NCI-H2227 (cell line): ENCODE measurements around the gene ILK.
A peak's percentile ranks its signal among the peaks of the same experiment; 100 is the strongest.

Experiments
- DNase-seq: peaks from one replicate; lab custom pipeline; 2025; ENCODE audit not compliant: unreplicated experiment; lab: John Stamatoyannopoulos, UW

The ILK gene

DNA sequence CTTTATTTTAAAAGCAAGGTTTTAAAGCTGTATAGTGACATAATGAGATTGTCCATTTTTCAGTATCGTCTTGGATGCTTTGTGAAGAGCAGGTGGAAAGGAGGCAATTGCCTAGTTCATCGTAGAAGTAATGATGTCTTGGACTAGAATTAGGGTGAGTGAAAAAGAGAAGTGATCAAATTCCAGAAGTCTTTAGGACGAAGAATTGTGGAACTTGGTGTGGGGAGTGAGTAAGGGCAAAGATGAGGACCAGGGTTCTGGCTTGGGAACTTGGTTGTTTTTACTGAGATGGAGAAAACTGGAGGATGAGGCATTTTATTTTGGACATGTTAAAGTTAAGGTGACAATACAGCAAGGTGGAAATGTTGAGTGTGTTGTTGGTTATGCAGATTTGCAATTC lies 1.2 kb downstream of the ILK start:
- DNase-seq, result no peak

GRCh38 chr11:6606471-6607189 lies 3.1 kb downstream of the ILK start:
- DNase-seq, result peak; percentile 87

- no peak for DNase-seq
Observed at GRCh38 chr11:6607190-6607795, 3.7 kb downstream of the ILK start.

GRCh38 chr11:6608011-6608410 lies 4.4 kb downstream of the ILK start:
- no peak for DNase-seq

DNA sequence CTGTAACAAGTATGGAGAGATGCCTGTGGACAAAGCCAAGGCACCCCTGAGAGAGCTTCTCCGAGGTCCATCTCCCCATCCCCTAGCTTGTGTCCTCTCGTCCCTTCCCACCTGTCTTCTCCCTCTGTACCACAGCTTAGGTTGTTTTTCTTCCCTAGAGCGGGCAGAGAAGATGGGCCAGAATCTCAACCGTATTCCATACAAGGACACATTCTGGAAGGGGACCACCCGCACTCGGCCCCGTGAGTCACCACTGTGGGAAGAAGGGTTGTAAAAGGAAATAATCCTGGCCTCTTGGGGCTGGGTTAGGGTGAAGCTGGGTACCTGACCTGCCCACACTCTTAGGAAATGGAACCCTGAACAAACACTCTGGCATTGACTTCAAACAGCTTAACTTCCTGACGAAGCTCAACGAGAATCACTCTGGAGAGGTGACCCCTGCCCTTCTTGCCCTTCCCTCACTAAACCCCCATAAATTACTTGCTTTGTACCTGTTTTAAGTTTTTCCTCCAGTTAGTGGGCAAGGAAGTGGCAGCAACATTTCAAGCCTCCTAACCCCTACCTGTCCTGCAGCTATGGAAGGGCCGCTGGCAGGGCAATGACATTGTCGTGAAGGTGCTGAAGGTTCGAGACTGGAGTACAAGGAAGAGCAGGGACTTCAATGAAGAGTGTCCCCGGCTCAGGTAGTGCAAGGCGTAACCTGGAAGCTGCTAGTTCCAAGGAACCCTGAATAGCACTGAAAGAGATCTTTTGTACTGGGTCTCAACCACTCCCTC lies 5.3 kb downstream of the ILK start:
- DNase-seq, result no peak

GRCh38 chr11:6609502-6610015 lies 6.0 kb downstream of the ILK start:
- no peak for DNase-seq

DNA sequence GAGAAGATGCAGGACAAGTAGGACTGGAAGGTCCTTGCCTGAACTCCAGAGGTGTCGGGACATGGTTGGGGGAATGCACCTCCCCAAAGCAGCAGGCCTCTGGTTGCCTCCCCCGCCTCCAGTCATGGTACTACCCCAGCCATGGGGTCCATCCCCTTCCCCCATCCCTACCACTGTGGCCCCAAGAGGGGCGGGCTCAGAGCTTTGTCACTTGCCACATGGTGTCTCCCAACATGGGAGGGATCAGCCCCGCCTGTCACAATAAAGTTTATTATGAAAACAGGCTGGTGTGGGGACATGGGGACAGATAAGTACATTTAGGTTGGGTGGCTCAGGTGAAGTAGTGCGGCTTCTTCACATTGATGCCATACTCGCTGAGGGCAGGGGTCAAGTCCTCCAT lies 7.0 kb downstream of the ILK start:
- no peak for DNase-seq

- DNase-seq, result peak; percentile 57
Observed at GRCh38 chr11:6611092-6611962, 7.8 kb downstream of the ILK start.

- no peak for DNase-seq
Observed at GRCh38 chr11:6611963-6612212, 8.3 kb downstream of the ILK start.

DNA sequence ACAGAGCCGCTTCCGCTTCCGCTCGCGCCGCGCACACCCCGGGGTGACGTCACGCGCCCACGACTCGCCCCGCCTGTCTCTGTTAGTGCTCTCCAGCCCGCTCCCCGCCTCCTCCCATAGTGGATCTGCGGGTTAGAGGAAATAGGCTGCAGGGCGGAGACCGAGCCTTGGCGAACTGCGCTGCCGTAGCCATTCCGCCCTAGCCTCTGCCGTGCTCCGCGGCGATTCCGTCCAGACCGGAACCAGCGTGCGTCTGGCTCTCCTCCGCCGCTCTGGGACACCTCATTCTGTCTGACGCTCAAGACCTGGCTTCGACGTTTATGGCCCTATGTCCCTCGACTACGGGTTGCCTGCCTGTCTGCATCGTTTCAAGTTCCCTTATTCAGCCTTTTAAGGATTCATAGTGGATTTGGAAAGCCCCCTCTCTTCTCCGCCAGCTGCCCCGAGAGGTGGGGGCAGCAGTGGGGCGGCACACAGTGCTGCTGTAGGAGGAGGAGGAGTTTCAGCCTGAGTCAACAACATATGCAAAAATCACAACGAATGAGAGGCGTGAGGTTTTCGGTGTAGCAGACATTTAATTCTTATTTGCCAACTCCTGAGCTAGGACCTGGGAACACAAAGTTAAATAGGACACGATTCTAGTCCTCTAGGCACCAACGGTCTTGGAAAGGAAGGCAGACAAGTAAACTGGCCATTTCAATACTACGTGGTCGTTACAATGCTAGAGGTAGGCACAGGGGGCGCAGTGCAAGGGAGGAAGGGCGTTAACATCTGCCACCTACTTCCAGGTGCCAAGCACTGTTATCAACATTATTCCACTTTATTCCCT lies 8.9 kb downstream of the ILK start, which contains the start of gene TAF10:
Gene TAF10 (minus strand): TSS at position 4 of the 829 bp plus-strand sequence. CDS start 27 bp downstream, outside the sequence.
- peak; percentile 98 for DNase-seq

- DNase-seq, result no peak
Observed at GRCh38 chr11:6613496-6613895, 9.9 kb downstream of the ILK start.

GRCh38 chr11:6614446-6614845 lies 10.9 kb downstream of the ILK start:
- no peak for DNase-seq

DNA sequence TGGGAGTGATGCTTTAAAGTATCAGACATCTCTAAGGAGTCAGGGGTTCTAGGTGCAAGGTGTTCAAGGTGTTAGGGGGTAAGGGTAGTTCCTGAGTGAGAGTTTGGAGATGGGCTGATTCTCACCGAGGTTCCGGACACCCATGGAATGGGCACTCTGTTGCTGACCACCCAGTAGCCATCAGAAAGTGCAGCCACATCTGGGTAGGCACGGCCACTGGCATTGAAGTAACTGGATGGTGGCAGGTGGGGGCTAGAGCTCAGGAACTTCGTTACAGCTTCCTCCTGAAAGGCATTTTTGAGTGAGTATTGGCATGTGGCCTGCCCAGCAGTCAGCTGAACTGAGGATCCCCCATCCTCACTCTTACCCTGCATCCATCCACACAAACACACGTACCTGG lies 11.5 kb downstream of the ILK start:
- no peak for DNase-seq

DNA sequence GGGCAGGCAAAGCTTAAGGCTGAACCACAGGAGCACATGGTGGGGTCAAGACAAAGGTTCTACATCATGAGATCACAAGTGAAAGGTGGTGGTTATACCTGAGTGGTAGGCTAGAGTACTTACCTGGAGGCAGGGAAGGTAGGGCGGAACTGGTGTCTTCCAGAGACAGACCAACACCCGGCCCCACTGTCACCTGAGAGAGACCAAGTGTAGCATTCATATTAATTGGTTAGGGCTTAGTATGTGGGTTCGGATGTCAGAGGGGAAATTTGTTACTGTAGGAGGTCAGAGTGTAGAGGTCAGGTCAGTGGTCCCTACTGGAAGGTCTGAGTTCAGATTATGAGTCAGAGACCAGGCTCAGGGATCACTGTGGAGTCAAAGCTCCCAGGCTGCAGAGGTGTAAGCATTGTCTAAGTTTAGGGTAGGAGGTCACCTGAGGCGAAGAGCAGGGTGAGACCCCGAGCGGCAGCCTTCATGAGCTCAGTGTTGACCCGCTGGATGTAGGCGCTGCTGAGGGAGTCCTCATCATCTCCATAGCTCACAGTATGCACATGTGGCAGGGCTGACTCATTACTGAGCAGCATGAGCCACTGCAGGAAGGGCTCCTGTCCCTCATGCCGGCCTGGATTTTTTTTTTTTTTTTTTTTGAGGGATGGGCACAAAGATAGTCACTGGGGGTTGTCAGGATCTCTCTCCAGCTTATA lies 12.5 kb downstream of the ILK start:
- no peak for DNase-seq

DNA sequence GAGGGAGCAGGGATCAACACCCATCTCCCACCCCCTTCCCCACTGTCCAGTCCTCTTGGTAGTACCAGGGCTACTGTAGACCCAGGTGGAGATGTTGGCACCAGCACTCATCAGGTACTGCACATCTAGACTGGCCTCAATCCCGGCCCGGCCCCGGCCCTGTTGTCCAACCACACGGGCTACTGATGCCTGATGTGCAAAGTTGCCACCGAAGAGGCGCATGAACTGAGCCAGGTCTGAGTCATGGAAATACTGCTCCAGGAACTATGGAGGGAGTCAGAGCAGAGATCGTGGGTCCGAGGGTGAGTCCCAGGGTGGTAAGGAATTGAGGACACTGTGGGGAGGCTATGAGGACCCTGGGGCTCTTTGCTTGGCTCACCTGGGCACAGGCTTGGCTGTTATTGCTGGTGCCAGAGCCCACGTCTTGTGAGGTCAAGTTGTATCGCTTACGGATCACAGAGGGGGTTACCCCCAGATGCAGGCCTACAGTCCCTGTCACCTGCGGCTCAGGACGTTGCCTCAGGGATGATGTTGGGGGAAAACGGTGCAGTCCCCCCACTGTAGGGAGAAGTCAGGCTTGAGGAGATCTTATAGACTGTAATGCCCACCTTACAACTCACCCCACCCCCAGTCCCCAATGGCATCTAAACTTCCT lies 13.1 kb downstream of the ILK start:
- DNase-seq, result no peak

DNA sequence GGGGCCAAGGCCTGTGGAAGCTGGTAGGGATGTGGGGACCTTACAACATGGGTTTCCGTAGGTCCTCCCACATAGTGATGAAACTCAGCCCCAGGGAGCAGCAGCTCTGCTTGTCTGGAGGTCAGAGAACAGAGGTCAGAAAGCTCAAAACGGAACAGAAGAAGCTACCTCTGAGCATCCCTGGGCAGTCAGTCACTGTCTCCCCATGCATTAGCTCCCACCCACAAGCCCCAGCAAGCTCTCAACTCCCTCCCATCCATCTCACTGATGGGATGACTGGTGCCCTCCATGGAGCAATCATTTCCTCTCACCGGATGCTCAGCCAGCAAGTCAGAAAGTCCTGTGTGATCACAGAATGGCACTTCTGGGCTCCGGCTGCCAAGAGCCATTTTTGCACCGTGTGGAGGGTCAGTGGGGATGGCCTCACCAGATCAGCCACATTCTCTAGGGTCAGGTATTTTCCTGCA lies 13.8 kb downstream of the ILK start:
- no peak for DNase-seq

DNA sequence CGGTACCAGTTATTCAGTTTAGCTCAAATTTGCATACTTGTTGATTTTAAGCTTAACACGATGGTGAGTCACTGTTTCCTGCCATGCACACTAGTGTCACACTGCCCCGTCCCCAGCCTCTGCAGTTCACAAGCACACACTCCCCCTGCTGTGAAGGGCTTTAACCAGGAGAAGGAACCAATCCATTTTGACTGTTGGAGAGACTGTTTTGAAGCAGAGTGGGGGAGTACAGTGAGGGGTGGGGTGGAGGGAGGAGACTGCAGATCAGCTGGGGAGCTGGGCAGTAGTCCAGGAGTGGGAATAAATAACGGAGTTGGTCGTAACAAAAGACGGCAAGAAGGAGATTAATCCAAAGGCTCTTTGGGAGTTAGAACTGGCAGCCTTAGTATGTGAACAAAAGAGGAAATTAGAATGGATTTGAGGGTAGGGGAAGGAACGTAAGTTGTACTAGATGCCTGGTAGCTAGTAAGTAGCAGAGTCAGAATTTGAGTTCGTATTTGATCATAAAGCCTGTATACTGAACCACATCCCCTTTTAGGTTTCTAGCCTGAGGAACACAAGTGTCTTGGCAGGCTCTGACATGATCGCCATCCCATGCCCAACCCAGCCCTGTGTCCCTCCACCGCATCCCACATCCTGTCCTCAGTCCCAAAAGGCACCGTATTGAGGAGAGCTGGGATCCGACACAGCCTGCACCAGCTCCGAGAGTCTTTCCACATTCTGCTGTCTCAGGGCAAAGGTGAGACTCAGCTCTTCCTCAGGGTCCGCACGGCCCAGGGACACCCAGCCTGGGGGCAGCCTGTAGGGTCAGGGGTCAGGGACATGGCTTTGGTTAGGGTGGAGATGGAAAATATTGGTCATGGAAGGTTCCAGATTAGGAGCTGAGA lies 14.8 kb downstream of the ILK start:
- DNase-seq, result peak; percentile 32
